Skeletal muscle cell (primary cell): ENCODE data around the gene GPS1.
A peak's percentile ranks its signal among the peaks of the same experiment; 100 is the strongest.

Source experiments
- DNase-seq: peaks from one replicate; pipeline ENCODE4 v3.0.0-alpha.2; 2010; ENCODE audit warnings: low read depth
- H3K4me3 ChIP-seq: 2 replicates; pipeline ENCODE4 v1.5.1; 2011; ENCODE audit warnings: low read depth, mild to moderate bottlenecking, control low read depth, low read length, moderate library complexity

GPS1 gene

GRCh38 chr17:82084373-82085030 is 32.8 kb downstream of the GPS1 start:
- DNase-seq, result no peak
- H3K4me3 ChIP-seq, result no peak overlapping the region

GRCh38 chr17:82085031-82085861 is 33.5 kb downstream of the GPS1 start:
- no peak for DNase-seq
- H3K4me3 ChIP-seq, result no peak overlapping the region

- no peak overlapping the region for H3K4me3 ChIP-seq
- no peak for DNase-seq
Observed at GRCh38 chr17:82085931-82086764, 34.5 kb downstream of the GPS1 start.

GRCh38 chr17:82086941-82087906 is 35.5 kb downstream of the GPS1 start:
- DNase-seq, result no peak
- no peak overlapping the region for H3K4me3 ChIP-seq

- H3K4me3 ChIP-seq, result no peak overlapping the region
- no peak for DNase-seq
Observed at GRCh38 chr17:82087961-82088837, 36.5 kb downstream of the GPS1 start.

- H3K4me3 ChIP-seq, result no peak overlapping the region
- no peak for DNase-seq
Observed at GRCh38 chr17:82088838-82089722, 37.4 kb downstream of the GPS1 start.

GRCh38 chr17:82089723-82090548 is 38.2 kb downstream of the GPS1 start:
- H3K4me3 ChIP-seq, result no peak overlapping the region
- DNase-seq, result no peak

- DNase-seq, result no peak
- no peak overlapping the region for H3K4me3 ChIP-seq
Observed at GRCh38 chr17:82090549-82091263, 39.0 kb downstream of the GPS1 start.

GRCh38 chr17:82091264-82092066 is 39.8 kb downstream of the GPS1 start:
- no peak for DNase-seq
- H3K4me3 ChIP-seq, result no peak overlapping the region

- DNase-seq, result no peak
- no peak overlapping the region for H3K4me3 ChIP-seq
Observed at GRCh38 chr17:82092094-82092586, 40.4 kb downstream of the GPS1 start.

- no peak for DNase-seq
- no peak overlapping the region for H3K4me3 ChIP-seq
Observed at GRCh38 chr17:82092628-82092994, 40.9 kb downstream of the GPS1 start.

- DNase-seq, result no peak
Observed at GRCh38 chr17:82092995-82093751, 41.5 kb downstream of the GPS1 start.

GRCh38 chr17:82094931-82095776 is 43.5 kb downstream of the GPS1 start:
- H3K4me3 ChIP-seq, result peak overlapping the region; percentile 83
- no peak for DNase-seq

More at GRCh38 chr17:82092995-82093751, 41.5 kb downstream of the GPS1 start:
- no peak overlapping the region for H3K4me3 ChIP-seq
